ENCODE measurements around the gene BIRC5.

The BIRC5 gene

GRCh38 chr17:78250891-78251772, 37.1 kb downstream of the BIRC5 start:
- Histone ChIP-seq H3K4me2 (ENCODE audit: low read length) (no peak overlapping the region), H3K27me3 (ENCODE audit: insufficient read depth, low read length) (no peaks in the 10 kb centered on the region), H3K18ac (ENCODE audit: low read length) (no peak overlapping the region), H4K91ac (ENCODE audit: low read depth, low read length) (no peak overlapping the region), H4K12ac (ENCODE audit: low read depth, low read length) (no peak overlapping the region), H2BK5ac (ENCODE audit: low read depth, low read length, poor library complexity) (no peak overlapping the region), H3K23ac (ENCODE audit: low read length) (no peak overlapping the region), H3K4me1 (ENCODE audit: control insufficient read depth in 1 of 2, insufficient read depth in 2 of 2, low read length in 2 of 2) (peaks cover 10 to 11% of the 10 kb centered on the region in 2 experiments), H3K9ac (ENCODE audit: low read length) (no peak overlapping the region), H3K4me3 (ENCODE audit: low read depth, low read length) (no peak overlapping the region), H2BK12ac (ENCODE audit: low read length) (no peak overlapping the region), H3K27ac (ENCODE audit: low read depth, low read length) (no peak overlapping the region), H3K36me3 (ENCODE audit: control insufficient read depth in 1 of 2, insufficient read depth in 2 of 2, low read length in 2 of 2) (no peaks in the 10 kb centered on the region), H3K9me3 (ENCODE audit: insufficient read depth, low read depth, low read length) (peaks cover 3% of the 10 kb centered on the region), H3K4ac (ENCODE audit: low read depth, low read length) (no peak overlapping the region), H2BK120ac (ENCODE audit: insufficient read depth, low read length, poor library complexity) (no peak overlapping the region), H3K14ac (ENCODE audit: low read length) (no peak overlapping the region), H4K8ac (ENCODE audit: low read depth, low read length) (no peak overlapping the region), H2AFZ (ENCODE audit: insufficient read depth, low read length, poor library complexity) (no peak overlapping the region), H2AK5ac (ENCODE audit: low read length) (no peak overlapping the region), H3K79me1 (ENCODE audit: low read length) (peaks cover 17% of the 10 kb centered on the region), H3K79me2 (ENCODE audit: control insufficient read depth, insufficient read depth, low read length, poor library complexity) (peaks cover 3% of the 10 kb centered on the region)
- no CpG with 5 or more reads among the region's 27 CpGs for WGBS (ENCODE audit: extremely low coverage, insufficient coverage, insufficient read length)
- DNase-seq, result peak; percentile 81 to 86

- Histone ChIP-seq H4K8ac (ENCODE audit: low read depth, low read length) (no peak overlapping the region), H3K9ac (ENCODE audit: low read length) (no peak overlapping the region), H3K4ac (ENCODE audit: low read depth, low read length) (no peak overlapping the region), H2BK120ac (ENCODE audit: insufficient read depth, low read length, poor library complexity) (no peak overlapping the region), H3K27me3 (ENCODE audit: insufficient read depth, low read length) (no peaks in the 10 kb centered on the region), H3K4me2 (ENCODE audit: low read length) (no peak overlapping the region), H2BK12ac (ENCODE audit: low read length) (no peak overlapping the region), H3K18ac (ENCODE audit: low read length) (no peak overlapping the region), H3K4me3 (ENCODE audit: low read depth, low read length) (no peak overlapping the region), H2BK5ac (ENCODE audit: low read depth, low read length, poor library complexity) (no peak overlapping the region), H4K91ac (ENCODE audit: low read depth, low read length) (no peak overlapping the region), H4K12ac (ENCODE audit: low read depth, low read length) (no peak overlapping the region), H3K36me3 (ENCODE audit: control insufficient read depth in 1 of 2, insufficient read depth in 2 of 2, low read length in 2 of 2) (no peaks in the 10 kb centered on the region), H3K79me1 (ENCODE audit: low read length) (peaks cover 20% of the 10 kb centered on the region), H3K27ac (ENCODE audit: low read depth, low read length) (no peak overlapping the region), H3K4me1 (ENCODE audit: control insufficient read depth in 1 of 2, insufficient read depth in 2 of 2, low read length in 2 of 2) (peaks cover 16 to 17% of the 10 kb centered on the region in 2 experiments), H3K9me3 (ENCODE audit: insufficient read depth, low read depth, low read length) (peaks cover 3% of the 10 kb centered on the region), H2AK5ac (ENCODE audit: low read length) (no peak overlapping the region), H2AFZ (ENCODE audit: insufficient read depth, low read length, poor library complexity) (no peak overlapping the region), H3K79me2 (ENCODE audit: control insufficient read depth, insufficient read depth, low read length, poor library complexity) (peaks cover 3% of the 10 kb centered on the region), H3K14ac (ENCODE audit: low read length) (no peak overlapping the region), H3K23ac (ENCODE audit: low read length) (no peak overlapping the region)
- WGBS (ENCODE audit: extremely low coverage, insufficient coverage, insufficient read length), result no CpG with 5 or more reads among the region's 6 CpGs
- DNase-seq, result no peak
Observed at GRCh38 chr17:78251773-78252103, 37.7 kb downstream of the BIRC5 start.

GRCh38 chr17:78252111-78252634, 38.1 kb downstream of the BIRC5 start:
- H3K14ac ChIP-seq (ENCODE audit: low read length), result no peak overlapping the region
- no peak overlapping the region for H3K4me2 ChIP-seq (ENCODE audit: low read length)
- no peak overlapping the region for H2AK5ac ChIP-seq (ENCODE audit: low read length)
- no peak overlapping the region for H4K91ac ChIP-seq (ENCODE audit: low read depth, low read length)
- peaks cover 3% of the 10 kb centered on the region for H3K79me2 ChIP-seq (ENCODE audit: control insufficient read depth, insufficient read depth, low read length, poor library complexity)
- no peak overlapping the region for H3K23ac ChIP-seq (ENCODE audit: low read length)
- H3K4ac ChIP-seq (ENCODE audit: low read depth, low read length), result no peak overlapping the region
- no peak overlapping the region for H3K9ac ChIP-seq (ENCODE audit: low read length)
- H3K36me3 ChIP-seq (ENCODE audit: control insufficient read depth in 1 of 2, insufficient read depth in 2 of 2, low read length in 2 of 2), result no peaks in the 10 kb centered on the region
- DNase-seq, result no peak
- H3K18ac ChIP-seq (ENCODE audit: low read length), result no peak overlapping the region
- H3K9me3 ChIP-seq (ENCODE audit: insufficient read depth, low read depth, low read length), result peaks cover 3% of the 10 kb centered on the region
- peaks cover 20% of the 10 kb centered on the region for H3K79me1 ChIP-seq (ENCODE audit: low read length)
- no peaks in the 10 kb centered on the region for H3K27me3 ChIP-seq (ENCODE audit: insufficient read depth, low read length)
- H4K8ac ChIP-seq (ENCODE audit: low read depth, low read length), result no peak overlapping the region
- H3K4me3 ChIP-seq (ENCODE audit: low read depth, low read length), result no peak overlapping the region
- no CpG with 5 or more reads among the region's 12 CpGs for WGBS (ENCODE audit: extremely low coverage, insufficient coverage, insufficient read length)
- H2BK120ac ChIP-seq (ENCODE audit: insufficient read depth, low read length, poor library complexity), result no peak overlapping the region
- H2AFZ ChIP-seq (ENCODE audit: insufficient read depth, low read length, poor library complexity), result no peak overlapping the region
- H3K4me1 ChIP-seq (ENCODE audit: control insufficient read depth in 1 of 2, insufficient read depth in 2 of 2, low read length in 2 of 2), result peaks cover 20 to 21% of the 10 kb centered on the region in 2 experiments
- no peak overlapping the region for H2BK5ac ChIP-seq (ENCODE audit: low read depth, low read length, poor library complexity)
- H3K27ac ChIP-seq (ENCODE audit: low read depth, low read length), result no peak overlapping the region
- H4K12ac ChIP-seq (ENCODE audit: low read depth, low read length), result no peak overlapping the region
- H2BK12ac ChIP-seq (ENCODE audit: low read length), result no peak overlapping the region

- Histone ChIP-seq H3K27me3 (ENCODE audit: insufficient read depth, low read length) (no peaks in the 10 kb centered on the region), H3K9ac (ENCODE audit: low read length) (no peak overlapping the region), H2BK5ac (ENCODE audit: low read depth, low read length, poor library complexity) (no peak overlapping the region), H3K9me3 (ENCODE audit: insufficient read depth, low read depth, low read length) (peaks cover 3% of the 10 kb centered on the region), H3K79me1 (ENCODE audit: low read length) (peaks cover 21% of the 10 kb centered on the region), H2BK12ac (ENCODE audit: low read length) (no peak overlapping the region), H3K4me2 (ENCODE audit: low read length) (no peak overlapping the region), H3K23ac (ENCODE audit: low read length) (no peak overlapping the region), H3K79me2 (ENCODE audit: control insufficient read depth, insufficient read depth, low read length, poor library complexity) (peaks cover 3% of the 10 kb centered on the region), H3K14ac (ENCODE audit: low read length) (no peak overlapping the region), H3K27ac (ENCODE audit: low read depth, low read length) (no peak overlapping the region), H3K36me3 (ENCODE audit: control insufficient read depth in 1 of 2, insufficient read depth in 2 of 2, low read length in 2 of 2) (no peaks in the 10 kb centered on the region), H2BK120ac (ENCODE audit: insufficient read depth, low read length, poor library complexity) (no peak overlapping the region), H3K4me3 (ENCODE audit: low read depth, low read length) (no peak overlapping the region), H4K12ac (ENCODE audit: low read depth, low read length) (no peak overlapping the region), H2AFZ (ENCODE audit: insufficient read depth, low read length, poor library complexity) (no peak overlapping the region), H4K8ac (ENCODE audit: low read depth, low read length) (no peak overlapping the region), H3K4ac (ENCODE audit: low read depth, low read length) (no peak overlapping the region), H2AK5ac (ENCODE audit: low read length) (no peak overlapping the region), H4K91ac (ENCODE audit: low read depth, low read length) (no peak overlapping the region), H3K4me1 (ENCODE audit: control insufficient read depth in 1 of 2, insufficient read depth in 2 of 2, low read length in 2 of 2) (peaks cover 28 to 29% of the 10 kb centered on the region in 2 experiments), H3K18ac (ENCODE audit: low read length) (no peak overlapping the region)
- WGBS (ENCODE audit: extremely low coverage, insufficient coverage, insufficient read length), result no CpG with 5 or more reads among the region's 15 CpGs
- DNase-seq, result no peak
Observed at GRCh38 chr17:78252701-78253635, 38.9 kb downstream of the BIRC5 start.

Measured in trophoblast cell (in vitro differentiated cells and primary cell).